Activated CD4-positive, alpha-beta T cell treated with anti-CD3 and anti-CD28 coated beads, Interleukin-2, amount 10 ng/mL, durations not matched to agents 24 days and 14 days (primary cell): Measurements from ENCODE around the gene LRRC4C. TPM values are rescaled to one million over a fixed set of nuclear protein-coding genes. Genes with fewer than 3 reads are reported as not detected.
"Not testable (repeated sequence)": the region's sequence is repeated elsewhere in the genome, so short reads cannot be mapped to it uniquely, and the experiment has no call there.

Experiments
- DNase-seq: peaks from one replicate; pipeline ENCODE4 v3.0.0; 2022
- H3K27ac Mint-ChIP-seq: one replicate; pipeline ENCODE4 v1.8.0; 2022; ENCODE audit warnings: mild to moderate bottlenecking, mixed read lengths
- H3K27me3 Mint-ChIP-seq: one replicate; pipeline ENCODE4 v1.8.0; 2022; ENCODE audit warnings: mixed read lengths
- H3K36me3 Mint-ChIP-seq: one replicate; pipeline ENCODE4 v1.8.0; 2022; ENCODE audit warnings: low read depth, mild to moderate bottlenecking, mixed read lengths
- H3K4me1 Mint-ChIP-seq: one replicate; pipeline ENCODE4 v1.8.0; 2021; ENCODE audit warnings: mixed read lengths
- H3K4me3 Mint-ChIP-seq: one replicate; pipeline ENCODE4 v1.8.0; 2022; ENCODE audit warnings: mild to moderate bottlenecking, moderate library complexity, mixed read lengths
- H3K9me3 Mint-ChIP-seq: one replicate; pipeline ENCODE4 v1.8.0; 2021; ENCODE audit warnings: mixed read lengths
- intact Hi-C: fragments of 100-400 bp; cut with micrococcal nuclease; formaldehyde crosslinking; loops from one replicate; pipeline ENCODE4 v1.15.1; 2023
- total RNA-seq: library from RNA; stranded (reverse); gene quantifications from 2 replicates; pipeline ENCODE4 v1.2.3, GENCODE V29; 2022

The LRRC4C gene
- total RNA-seq, 1 donor from 2014 or later, result not detected

DNA sequence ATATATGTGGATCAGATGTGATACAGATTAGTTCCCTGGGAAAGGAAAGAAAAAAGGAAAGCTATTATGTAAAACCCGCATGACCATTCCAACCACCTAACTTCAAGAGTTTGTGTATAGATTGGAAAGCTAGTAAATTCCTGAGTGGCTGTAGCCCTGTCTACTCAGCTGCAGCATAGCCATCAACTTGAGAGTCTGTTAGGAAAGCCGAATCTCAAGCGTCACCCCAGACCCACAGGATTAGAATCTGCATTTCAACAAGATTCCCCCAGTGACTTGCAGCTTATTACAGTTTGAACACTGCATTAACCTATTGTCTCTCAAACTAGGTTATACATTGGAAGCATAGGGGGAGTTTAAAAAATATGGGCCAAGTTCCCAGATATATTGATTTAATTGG is 921.7 kb downstream of the LRRC4C start:
- H3K4me3 Mint-ChIP-seq, result no peak overlapping the region
- H3K4me1 Mint-ChIP-seq, result no peaks in the 10 kb centered on the region
- intact Hi-C loops, result no loop called here
- peaks cover 24% of the 10 kb centered on the region for H3K9me3 Mint-ChIP-seq
- DNase-seq, result no peak
- no peak overlapping the region for H3K27ac Mint-ChIP-seq
- H3K36me3 Mint-ChIP-seq, result no peaks in the 10 kb centered on the region
- H3K27me3 Mint-ChIP-seq, result no peaks in the 10 kb centered on the region

DNA sequence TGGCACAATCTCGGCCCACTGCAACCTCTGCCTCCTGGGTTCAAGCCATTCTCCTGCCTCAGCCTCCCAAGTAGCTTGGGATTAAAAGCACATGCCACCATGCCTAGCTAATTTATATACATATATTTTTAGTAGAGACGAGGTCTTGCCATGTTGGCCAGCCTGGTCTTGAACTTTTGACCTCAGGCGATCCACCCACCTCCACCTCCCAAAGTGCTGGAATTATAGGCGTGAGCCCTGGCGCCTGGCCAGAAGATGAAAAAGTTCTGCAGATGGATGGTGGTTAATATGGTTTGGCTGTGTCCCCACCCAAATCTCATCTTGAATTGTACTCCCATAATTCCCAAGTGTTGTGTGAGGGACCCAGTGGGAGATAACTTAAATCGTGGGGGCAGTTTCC is 937.4 kb downstream of the LRRC4C start:
- DNase-seq, H3K9me3 Mint-ChIP-seq, H3K4me1 Mint-ChIP-seq, H3K27me3 Mint-ChIP-seq, H3K36me3 Mint-ChIP-seq, intact Hi-C loops, H3K4me3 Mint-ChIP-seq, H3K27ac Mint-ChIP-seq: not testable (repeated sequence)

DNA sequence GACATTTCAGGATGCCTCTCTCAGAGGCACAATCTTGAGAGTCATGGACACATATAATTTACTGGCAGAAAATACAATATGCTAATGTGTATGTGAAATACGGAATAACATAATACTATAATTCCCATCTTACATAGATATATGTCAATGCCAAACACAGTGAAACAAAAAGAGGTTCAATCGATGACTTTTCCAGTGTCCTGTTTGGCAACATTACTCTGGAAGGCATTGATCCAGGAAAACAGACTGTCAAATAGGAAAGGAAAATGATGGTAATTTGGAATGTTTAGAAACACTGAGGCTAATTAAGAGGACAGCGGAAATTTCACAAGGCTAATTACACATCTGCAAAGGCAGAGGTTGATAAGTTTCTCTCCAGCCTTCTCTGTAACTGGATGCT is 942.3 kb downstream of the LRRC4C start:
- Mint-ChIP-seq H3K36me3 (no peaks in the 10 kb centered on the region), H3K4me1 (no peaks in the 10 kb centered on the region), H3K4me3 (no peak overlapping the region), H3K9me3 (peaks cover 11% of the 10 kb centered on the region), H3K27me3 (no peaks in the 10 kb centered on the region), H3K27ac (no peak overlapping the region)
- intact Hi-C loops, result no loop called here
- DNase-seq, result no peak

DNA sequence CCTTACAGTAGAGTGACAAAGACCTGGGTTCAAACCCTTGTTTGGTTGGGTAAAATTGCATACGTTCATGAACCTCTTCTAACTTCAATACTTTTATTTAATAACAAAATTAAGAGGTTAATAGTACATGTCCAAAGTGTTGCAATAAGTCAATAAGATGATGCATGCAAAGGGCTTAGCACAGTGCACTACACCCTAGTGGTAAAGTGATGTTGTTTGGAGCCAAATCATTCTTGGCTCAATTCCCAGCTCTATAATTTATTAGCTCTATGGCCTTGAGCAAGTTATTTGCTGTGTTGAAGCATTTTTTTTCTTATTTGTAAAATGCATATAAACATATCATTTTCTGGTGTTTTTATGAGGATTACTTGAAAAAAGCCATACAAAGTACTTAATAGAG is 945.3 kb downstream of the LRRC4C start:
- Mint-ChIP-seq H3K27ac (no peak overlapping the region), H3K9me3 (peaks cover 10% of the 10 kb centered on the region), H3K4me3 (no peak overlapping the region), H3K4me1 (no peaks in the 10 kb centered on the region), H3K36me3 (no peaks in the 10 kb centered on the region), H3K27me3 (no peaks in the 10 kb centered on the region)
- intact Hi-C loops, result no loop called here
- DNase-seq, result no peak

DNA sequence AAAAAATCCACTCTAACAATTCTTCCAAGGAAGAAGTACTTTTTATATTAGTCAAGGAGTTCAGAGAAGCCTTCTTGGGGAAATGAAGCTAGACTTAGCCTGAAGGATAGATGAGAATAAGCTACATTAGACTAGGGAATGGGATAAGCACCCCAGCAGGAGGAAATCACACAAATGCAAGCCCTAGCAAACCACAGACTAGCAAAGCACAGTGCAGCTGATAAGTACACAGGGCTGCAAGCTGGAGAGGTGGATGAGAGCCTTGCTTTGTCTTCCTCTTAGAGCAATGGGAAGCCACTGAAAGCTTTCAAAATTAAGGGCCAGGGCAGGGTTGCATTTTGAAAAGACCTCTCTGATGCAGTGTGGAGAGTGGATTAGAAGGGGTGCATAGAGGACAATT is 946.2 kb downstream of the LRRC4C start:
- intact Hi-C loops, result no loop called here

DNA sequence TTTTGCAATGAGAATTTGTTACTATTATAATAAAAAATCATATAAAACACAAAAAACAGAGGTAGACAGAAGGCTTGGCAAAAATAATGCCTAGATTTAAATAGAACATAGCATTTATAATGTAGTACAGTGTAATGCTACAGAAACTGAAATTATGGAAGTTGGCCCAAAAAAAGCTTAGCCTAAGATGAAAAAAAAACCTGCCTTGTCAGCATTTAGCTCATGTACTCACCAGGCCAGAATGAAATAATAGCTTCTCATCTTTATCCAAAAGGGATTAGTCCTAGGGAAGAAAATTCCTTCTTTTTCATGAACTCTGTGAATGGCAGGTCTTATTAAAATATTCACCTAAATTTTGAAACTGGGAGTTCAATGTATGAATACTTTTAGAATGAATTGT is 951.1 kb downstream of the LRRC4C start:
- H3K4me1 Mint-ChIP-seq, result no peaks in the 10 kb centered on the region
- intact Hi-C loops, result no loop called here
- no peaks in the 10 kb centered on the region for H3K36me3 Mint-ChIP-seq
- H3K27me3 Mint-ChIP-seq, result no peaks in the 10 kb centered on the region
- peaks cover 16% of the 10 kb centered on the region for H3K9me3 Mint-ChIP-seq
- H3K4me3 Mint-ChIP-seq, result no peak overlapping the region
- no peak overlapping the region for H3K27ac Mint-ChIP-seq
- no peak for DNase-seq

More for the DNA sequence above, 946.2 kb downstream of the LRRC4C start:
- Mint-ChIP-seq H3K9me3 (peaks cover 10% of the 10 kb centered on the region), H3K36me3 (no peaks in the 10 kb centered on the region), H3K27me3 (no peaks in the 10 kb centered on the region), H3K27ac (no peak overlapping the region), H3K4me1 (no peaks in the 10 kb centered on the region), H3K4me3 (no peak overlapping the region)
- DNase-seq, result no peak

DNA sequence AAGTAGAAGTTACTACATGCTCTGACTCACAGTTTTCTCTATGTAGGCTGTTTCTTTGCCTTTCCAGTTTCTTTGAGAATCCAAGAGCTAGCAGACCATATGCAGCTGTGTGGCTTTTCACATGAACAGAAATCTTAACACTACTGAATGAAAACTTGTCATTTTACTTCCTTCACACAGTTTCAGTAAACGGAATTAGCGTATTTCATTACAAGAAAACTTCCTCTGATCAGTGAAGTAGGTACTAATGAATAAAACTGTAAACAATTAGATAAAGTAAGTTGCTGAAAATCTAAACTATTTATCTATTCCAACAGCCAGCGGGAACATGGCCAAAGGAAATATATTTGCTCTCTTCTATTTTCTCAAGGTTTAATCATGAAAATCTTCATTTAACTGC is 953.2 kb downstream of the LRRC4C start:
- no peaks in the 10 kb centered on the region for H3K27me3 Mint-ChIP-seq
- intact Hi-C loops, result no loop called here
- H3K9me3 Mint-ChIP-seq, result peaks cover 17% of the 10 kb centered on the region
- no peak for DNase-seq
- H3K4me3 Mint-ChIP-seq, result no peak overlapping the region
- H3K36me3 Mint-ChIP-seq, result no peaks in the 10 kb centered on the region
- no peak overlapping the region for H3K27ac Mint-ChIP-seq
- no peaks in the 10 kb centered on the region for H3K4me1 Mint-ChIP-seq

DNA sequence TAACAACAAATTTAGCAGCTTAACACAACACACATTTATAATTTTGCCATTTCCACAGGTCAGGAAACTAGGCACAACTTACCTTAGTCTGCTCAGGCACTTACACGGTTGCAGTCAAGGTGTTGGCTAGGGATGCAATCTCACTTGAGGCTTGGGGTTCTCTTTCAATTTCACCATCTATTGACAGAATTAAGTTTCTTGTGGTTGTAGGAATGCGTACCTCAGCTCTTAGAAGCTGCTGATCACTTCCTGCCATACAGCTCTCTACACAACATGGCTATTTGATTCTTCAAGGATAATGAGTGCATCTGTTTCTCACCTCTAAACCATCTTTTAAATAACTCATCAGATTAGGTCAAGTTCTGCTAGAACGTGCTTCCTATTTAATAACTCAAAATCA is 968.1 kb downstream of the LRRC4C start:
- no peaks in the 10 kb centered on the region for H3K4me1 Mint-ChIP-seq
- no peak overlapping the region for H3K4me3 Mint-ChIP-seq
- no peaks in the 10 kb centered on the region for H3K36me3 Mint-ChIP-seq
- no peaks in the 10 kb centered on the region for H3K27me3 Mint-ChIP-seq
- no peak for DNase-seq
- intact Hi-C loops, result no loop called here
- H3K9me3 Mint-ChIP-seq, result peaks cover 8% of the 10 kb centered on the region
- no peak overlapping the region for H3K27ac Mint-ChIP-seq

DNA sequence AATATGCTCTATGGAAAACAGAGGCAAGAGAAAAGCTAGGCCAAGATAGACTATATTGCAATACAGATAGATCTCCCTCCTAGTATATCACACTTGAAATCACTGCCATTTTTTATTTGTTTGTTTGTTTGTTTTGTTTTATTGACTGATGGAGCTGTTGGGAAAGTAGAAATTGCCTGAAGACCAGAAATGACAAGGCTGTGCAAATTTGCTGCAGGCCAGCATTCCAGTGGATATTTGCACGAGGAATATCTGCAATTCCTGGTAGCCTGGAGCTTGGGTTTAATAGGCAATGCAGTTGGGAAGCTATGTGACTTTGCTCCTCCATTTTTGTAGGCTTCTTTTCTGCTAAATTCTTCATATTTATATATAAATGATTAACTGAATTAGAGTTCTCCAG is 991.7 kb downstream of the LRRC4C start:
- no peak for DNase-seq
- peaks cover 10% of the 10 kb centered on the region for H3K9me3 Mint-ChIP-seq
- H3K4me3 Mint-ChIP-seq, result no peak overlapping the region
- H3K36me3 Mint-ChIP-seq, result no peaks in the 10 kb centered on the region
- H3K27ac Mint-ChIP-seq, result no peak overlapping the region
- H3K27me3 Mint-ChIP-seq, result no peaks in the 10 kb centered on the region
- intact Hi-C loops, result no loop called here
- H3K4me1 Mint-ChIP-seq, result no peaks in the 10 kb centered on the region

DNA sequence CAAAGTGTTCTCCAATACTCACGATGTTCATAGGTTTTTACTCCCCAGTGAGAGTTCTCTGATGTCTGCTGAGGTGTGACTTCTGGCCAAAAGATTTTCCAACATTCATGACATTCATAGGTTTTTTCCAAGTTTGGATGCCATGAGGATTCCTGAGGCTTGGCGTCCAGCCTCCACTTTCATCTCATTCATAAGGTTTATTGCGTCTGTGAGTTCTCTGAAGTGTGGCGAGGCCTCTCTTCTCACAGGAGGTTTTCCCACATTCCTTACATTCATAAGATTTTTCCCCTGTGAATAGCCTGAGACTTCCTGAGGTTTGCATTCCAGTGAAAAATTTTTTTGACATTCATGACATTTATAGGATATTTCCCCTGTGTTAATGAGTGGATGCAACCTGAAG is 1014.1 kb downstream of the LRRC4C start:
- Mint-ChIP-seq H3K9me3 (peaks cover 11% of the 10 kb centered on the region), H3K27ac (no peak overlapping the region), H3K4me3 (no peak overlapping the region), H3K27me3 (no peaks in the 10 kb centered on the region), H3K4me1 (no peaks in the 10 kb centered on the region), H3K36me3 (no peaks in the 10 kb centered on the region)
- intact Hi-C loops, result no loop called here
- DNase-seq, result no peak

DNA sequence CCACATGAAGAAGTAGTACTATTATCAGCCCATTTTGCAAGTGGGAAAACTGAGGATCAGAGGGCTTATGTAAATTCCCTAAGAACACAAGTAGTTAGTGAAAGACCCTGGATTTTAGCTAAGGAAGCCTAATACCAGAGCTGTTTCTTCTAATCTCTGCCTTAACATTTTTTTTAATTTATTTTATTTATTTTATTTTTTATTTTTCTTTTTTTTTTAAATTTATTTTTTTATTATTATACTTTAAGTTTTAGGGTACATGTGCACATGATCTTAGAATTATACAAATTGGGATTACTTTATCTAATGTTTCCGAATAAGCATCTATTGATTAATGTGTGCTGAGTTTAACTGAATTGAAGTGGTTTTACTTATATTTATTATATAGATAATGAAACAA is 1015.3 kb downstream of the LRRC4C start:
- Mint-ChIP-seq H3K27ac (no peak overlapping the region), H3K4me3 (no peak overlapping the region)

DNA sequence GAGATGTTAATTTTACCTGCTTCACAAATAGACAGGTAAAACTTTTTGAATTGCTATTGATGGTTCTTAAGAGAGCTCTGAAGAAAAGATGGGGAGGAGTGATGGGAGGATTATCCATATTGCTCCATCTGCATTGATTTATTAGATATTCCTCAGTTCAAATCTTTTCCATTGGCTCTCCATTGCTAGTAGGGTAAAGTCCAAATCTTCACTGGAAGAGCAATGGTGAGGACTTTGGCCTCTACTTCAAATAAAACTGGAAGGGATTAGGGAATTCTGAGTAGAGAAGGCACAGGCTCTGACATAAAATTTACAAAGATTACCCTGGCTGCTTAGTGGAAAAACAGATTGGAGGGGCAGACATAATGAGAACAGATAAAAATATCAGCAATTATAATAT is 1024.1 kb downstream of the LRRC4C start:
- Mint-ChIP-seq H3K36me3 (no peaks in the 10 kb centered on the region), H3K4me1 (no peaks in the 10 kb centered on the region), H3K27ac (no peak overlapping the region), H3K27me3 (no peaks in the 10 kb centered on the region), H3K4me3 (no peak overlapping the region), H3K9me3 (peaks cover 20% of the 10 kb centered on the region)
- intact Hi-C loops, result no loop called here
- no peak for DNase-seq

More for the DNA sequence above, 1015.3 kb downstream of the LRRC4C start:
- intact Hi-C loops, result no loop called here
- Mint-ChIP-seq H3K36me3 (no peaks in the 10 kb centered on the region), H3K27me3 (no peaks in the 10 kb centered on the region), H3K4me1 (no peaks in the 10 kb centered on the region), H3K9me3 (peaks cover 11% of the 10 kb centered on the region)
- DNase-seq, result no peak

DNA sequence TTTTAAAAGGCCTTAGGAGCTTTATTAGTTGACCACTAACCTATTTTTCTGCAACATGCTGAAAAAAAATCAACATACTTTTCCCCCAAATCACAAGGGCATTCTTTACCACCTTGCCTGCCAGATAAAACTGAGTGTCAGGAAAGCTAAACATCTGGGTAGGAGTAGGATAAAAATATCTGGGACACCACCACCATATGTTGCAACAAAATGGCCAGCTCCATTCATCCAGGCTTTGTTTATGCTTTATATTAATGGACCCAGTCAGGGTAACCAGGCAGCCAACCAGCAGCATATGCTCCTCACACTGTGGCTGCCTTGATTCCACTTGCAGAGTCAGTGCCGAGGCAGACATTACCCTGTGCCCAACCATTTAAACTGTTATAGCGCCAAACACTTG is 1024.5 kb downstream of the LRRC4C start:
- Mint-ChIP-seq H3K27me3 (no peaks in the 10 kb centered on the region), H3K27ac (no peak overlapping the region), H3K4me3 (no peak overlapping the region), H3K4me1 (no peaks in the 10 kb centered on the region), H3K9me3 (peaks cover 20% of the 10 kb centered on the region), H3K36me3 (no peaks in the 10 kb centered on the region)
- no peak for DNase-seq
- intact Hi-C loops, result no loop called here

DNA sequence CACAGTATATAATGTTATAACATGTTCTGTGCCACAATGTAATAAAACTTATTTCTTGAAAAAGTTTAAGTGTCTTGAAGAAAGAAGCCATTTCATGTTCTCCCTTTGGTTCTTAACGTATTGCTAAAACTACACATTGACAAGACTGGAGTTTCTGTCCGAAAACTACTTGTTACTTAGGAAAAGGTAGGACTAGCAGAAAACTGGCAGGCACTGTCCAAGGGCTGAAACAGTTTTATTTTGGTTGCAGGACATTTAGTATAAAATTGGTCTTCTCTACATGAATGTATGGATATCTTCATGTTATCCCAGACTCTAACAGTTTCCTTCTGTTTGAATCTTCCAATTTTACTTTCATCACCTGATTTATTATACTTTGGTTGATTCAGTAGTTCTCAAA is 1027.1 kb downstream of the LRRC4C start:
- DNase-seq, result no peak
- Mint-ChIP-seq H3K4me1 (no peaks in the 10 kb centered on the region), H3K9me3 (peaks cover 16% of the 10 kb centered on the region)

DNA sequence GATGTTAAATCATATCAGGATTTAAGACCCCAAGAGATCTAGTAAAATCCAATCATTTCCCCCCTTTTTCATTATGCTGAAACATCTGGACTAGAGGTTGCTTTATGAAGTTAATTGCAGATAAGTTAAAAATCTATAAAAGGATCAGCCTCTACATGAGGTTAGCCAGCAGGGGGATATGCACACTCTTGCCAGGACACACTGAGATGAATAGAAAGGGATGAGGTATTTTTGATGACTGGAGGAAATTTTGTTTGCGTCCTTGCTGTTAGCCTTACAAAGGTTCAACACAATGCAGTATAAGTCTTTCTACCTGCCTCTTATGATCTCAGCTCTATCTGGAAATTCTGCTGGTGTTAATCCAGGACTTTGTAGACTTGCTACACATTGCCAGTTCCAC is 1034.3 kb downstream of the LRRC4C start:
- Mint-ChIP-seq H3K9me3 (peaks cover 8% of the 10 kb centered on the region), H3K27me3 (no peaks in the 10 kb centered on the region), H3K4me3 (no peak overlapping the region), H3K36me3 (no peaks in the 10 kb centered on the region), H3K4me1 (no peaks in the 10 kb centered on the region), H3K27ac (no peak overlapping the region)
- no peak for DNase-seq
- intact Hi-C loops, result no loop called here

More for the DNA sequence above, 1027.1 kb downstream of the LRRC4C start:
- intact Hi-C loops, result no loop called here
- Mint-ChIP-seq H3K27ac (no peak overlapping the region), H3K4me3 (no peak overlapping the region), H3K27me3 (no peaks in the 10 kb centered on the region), H3K36me3 (no peaks in the 10 kb centered on the region)
